ENCODE measurements around the gene PLEKHA3. TPM values are rescaled to one million over a fixed set of nuclear protein-coding genes. Genes with fewer than 3 reads are reported as not detected.

The PLEKHA3 gene
- total RNA-seq, 1 donor from 2014 or later, result 9.7 TPM

DNA sequence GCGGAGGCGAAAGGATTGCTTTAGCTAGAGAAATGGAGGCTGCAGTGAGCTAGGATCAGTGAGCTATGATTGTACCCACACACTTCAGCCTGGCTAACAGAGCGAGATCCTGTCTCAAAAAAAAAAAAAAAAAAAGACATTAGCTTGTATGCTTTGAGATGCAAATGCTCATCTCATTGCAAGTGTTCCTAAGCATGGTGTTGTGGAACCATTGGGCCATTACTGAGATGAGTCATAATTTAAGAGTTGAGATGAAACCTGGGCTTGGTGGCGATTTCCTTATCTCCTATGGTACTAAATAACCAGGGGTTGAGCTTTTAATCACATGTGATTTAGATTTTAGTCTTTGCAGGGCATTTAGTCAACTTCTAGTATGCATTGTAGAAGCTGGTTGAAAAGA is 2.2 kb downstream of the PLEKHA3 start:
- TF ChIP-seq, protein P1, sequence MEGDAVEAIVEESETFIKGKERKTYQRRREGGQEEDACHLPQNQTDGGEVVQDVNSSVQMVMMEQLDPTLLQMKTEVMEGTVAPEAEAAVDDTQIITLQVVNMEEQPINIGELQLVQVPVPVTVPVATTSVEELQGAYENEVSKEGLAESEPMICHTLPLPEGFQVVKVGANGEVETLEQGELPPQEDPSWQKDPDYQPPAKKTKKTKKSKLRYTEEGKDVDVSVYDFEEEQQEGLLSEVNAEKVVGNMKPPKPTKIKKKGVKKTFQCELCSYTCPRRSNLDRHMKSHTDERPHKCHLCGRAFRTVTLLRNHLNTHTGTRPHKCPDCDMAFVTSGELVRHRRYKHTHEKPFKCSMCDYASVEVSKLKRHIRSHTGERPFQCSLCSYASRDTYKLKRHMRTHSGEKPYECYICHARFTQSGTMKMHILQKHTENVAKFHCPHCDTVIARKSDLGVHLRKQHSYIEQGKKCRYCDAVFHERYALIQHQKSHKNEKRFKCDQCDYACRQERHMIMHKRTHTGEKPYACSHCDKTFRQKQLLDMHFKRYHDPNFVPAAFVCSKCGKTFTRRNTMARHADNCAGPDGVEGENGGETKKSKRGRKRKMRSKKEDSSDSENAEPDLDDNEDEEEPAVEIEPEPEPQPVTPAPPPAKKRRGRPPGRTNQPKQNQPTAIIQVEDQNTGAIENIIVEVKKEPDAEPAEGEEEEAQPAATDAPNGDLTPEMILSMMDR (IDR thresholded peaks at IDR 0.05; ENCODE audit: insufficient read depth, low read length, poor library complexity, severe bottlenecking), result no peak
- H3K4me3 ChIP-seq (ENCODE audit: low read depth, low read length), result no peak overlapping the region

DNA sequence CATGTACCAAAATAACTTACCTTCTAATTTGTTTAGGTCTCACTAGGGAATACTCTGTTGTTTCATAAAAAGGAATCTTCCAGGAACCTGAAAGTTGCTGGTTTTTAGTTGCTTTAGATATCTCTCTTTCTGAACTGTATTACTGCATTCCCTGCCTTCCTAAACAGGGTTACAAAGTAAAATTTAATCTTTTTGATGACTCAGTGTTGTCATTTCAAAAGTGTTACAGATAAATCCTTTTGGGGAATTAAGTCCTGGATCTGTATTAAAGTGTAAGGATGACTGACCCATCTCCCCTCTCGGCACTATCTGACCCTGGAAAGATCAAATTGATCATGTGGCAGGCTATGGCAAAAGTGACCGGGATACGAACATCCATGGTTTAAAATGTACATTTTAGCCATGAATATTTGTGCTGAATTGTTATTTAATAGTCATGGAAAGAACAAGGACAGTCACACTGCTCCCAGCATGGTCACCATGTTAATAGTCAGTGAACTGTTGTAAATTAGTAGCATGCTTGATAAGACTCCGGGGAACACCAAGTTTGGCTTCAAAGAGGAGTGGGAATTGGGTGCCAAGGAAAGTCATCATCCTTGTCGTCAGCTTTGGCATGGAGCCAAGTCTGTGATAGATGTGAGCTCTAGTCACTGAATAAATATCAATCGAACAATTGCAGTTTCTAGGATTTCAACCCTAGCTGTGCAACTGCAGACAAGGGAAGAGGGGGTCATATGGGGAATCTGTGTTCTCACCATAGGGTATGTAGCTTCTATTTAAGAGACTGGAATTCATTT is 4.2 kb downstream of the PLEKHA3 start:
- no peak for DNase-seq (ENCODE audit: low read depth)
- Histone ChIP-seq H3K27me3 (ENCODE audit: control insufficient read depth, insufficient read depth, low read length) (no peaks in the 10 kb centered on the region), H3K36me3 (ENCODE audit: control insufficient read depth, insufficient read depth, low read length) (no peaks in the 10 kb centered on the region), H3K4me3 (ENCODE audit: low read depth, low read length) (no peak overlapping the region)
- TF ChIP-seq, protein P1 (IDR thresholded peaks at IDR 0.05; ENCODE audit: insufficient read depth, low read length, poor library complexity, severe bottlenecking), result no peak

More for the DNA sequence above, 2.2 kb downstream of the PLEKHA3 start:
- H3K27me3 ChIP-seq (ENCODE audit: control insufficient read depth, insufficient read depth, low read length), result no peaks in the 10 kb centered on the region
- no peaks in the 10 kb centered on the region for H3K36me3 ChIP-seq (ENCODE audit: control insufficient read depth, insufficient read depth, low read length)
- DNase-seq (ENCODE audit: low read depth), result no peak

DNA sequence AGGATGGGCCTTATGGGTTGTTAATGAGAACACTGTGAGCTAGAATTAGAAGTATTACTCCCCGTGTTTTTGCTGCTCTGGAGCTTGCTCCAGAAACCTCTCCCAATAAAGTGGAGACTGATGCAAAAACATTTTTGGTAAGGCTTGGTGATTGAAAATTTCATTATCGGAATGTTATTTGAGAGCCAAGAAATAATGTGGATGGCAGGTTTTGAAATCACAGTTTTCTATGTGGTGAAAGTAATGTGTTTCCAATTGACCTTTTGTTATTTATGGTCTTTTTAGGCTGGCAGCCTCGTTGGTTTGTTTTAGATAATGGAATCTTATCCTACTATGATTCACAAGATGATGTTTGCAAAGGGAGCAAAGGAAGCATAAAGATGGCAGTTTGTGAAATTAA is 5.1 kb downstream of the PLEKHA3 start:
- no peaks in the 10 kb centered on the region for H3K27me3 ChIP-seq (ENCODE audit: control insufficient read depth, insufficient read depth, low read length)
- no peak for DNase-seq (ENCODE audit: low read depth)
- TF ChIP-seq, protein P1 (IDR thresholded peaks at IDR 0.05; ENCODE audit: insufficient read depth, low read length, poor library complexity, severe bottlenecking), result no peak
- H3K36me3 ChIP-seq (ENCODE audit: control insufficient read depth, insufficient read depth, low read length), result no peaks in the 10 kb centered on the region
- H3K4me3 ChIP-seq (ENCODE audit: low read depth, low read length), result no peak overlapping the region

DNA sequence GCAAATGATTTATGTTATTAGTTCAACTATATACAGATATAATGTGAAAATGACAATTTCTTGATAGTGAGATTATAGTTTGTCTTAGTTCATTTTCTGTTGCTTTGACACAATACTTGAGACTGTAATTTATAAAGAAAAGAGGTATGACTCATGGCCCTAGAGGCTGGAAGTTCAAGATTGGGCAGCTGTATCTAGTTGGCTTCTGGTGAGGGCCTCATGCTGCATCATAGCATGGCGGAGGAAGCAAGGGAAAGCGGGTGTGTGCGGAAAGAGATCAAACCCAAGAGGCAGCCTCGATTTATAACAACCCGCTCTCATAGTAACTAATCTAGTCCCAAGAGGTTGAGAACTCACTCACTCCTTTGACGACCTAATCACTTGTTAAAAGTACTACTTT is 11.4 kb downstream of the PLEKHA3 start:
- Histone ChIP-seq H3K36me3 (ENCODE audit: control insufficient read depth, insufficient read depth, low read length) (no peaks in the 10 kb centered on the region), H3K27me3 (ENCODE audit: control insufficient read depth, insufficient read depth, low read length) (no peaks in the 10 kb centered on the region), H3K4me3 (ENCODE audit: low read depth, low read length) (no peak overlapping the region)
- no peak for DNase-seq (ENCODE audit: low read depth)
- TF ChIP-seq, protein P1 (IDR thresholded peaks at IDR 0.05; ENCODE audit: insufficient read depth, low read length, poor library complexity, severe bottlenecking), result no peak

DNA sequence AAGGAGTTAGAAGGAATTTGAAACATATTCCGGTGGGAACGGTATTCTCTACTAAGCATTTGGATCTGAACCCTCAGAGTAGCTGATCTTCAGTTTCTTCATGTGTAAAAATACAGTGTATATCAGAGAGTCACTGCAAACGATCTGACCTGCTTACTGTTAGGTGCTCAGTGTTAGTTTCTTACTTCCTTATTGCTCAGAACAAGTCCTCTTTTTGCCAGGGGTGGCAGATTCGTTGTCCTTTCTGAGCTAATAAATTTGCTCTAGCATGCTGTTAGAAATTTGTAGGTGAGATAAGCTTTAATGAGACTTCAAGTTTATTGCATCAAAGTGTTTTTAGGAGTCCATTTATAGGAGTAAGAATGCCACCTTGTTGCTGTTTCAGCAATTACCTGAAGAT is 15.8 kb downstream of the PLEKHA3 start:
- TF ChIP-seq, protein P1 (IDR thresholded peaks at IDR 0.05; ENCODE audit: insufficient read depth, low read length, poor library complexity, severe bottlenecking), result no peak
- H3K4me3 ChIP-seq (ENCODE audit: low read depth, low read length), result no peak overlapping the region
- DNase-seq (ENCODE audit: low read depth), result no peak
- no peaks in the 10 kb centered on the region for H3K36me3 ChIP-seq (ENCODE audit: control insufficient read depth, insufficient read depth, low read length)
- H3K27me3 ChIP-seq (ENCODE audit: control insufficient read depth, insufficient read depth, low read length), result no peaks in the 10 kb centered on the region

DNA sequence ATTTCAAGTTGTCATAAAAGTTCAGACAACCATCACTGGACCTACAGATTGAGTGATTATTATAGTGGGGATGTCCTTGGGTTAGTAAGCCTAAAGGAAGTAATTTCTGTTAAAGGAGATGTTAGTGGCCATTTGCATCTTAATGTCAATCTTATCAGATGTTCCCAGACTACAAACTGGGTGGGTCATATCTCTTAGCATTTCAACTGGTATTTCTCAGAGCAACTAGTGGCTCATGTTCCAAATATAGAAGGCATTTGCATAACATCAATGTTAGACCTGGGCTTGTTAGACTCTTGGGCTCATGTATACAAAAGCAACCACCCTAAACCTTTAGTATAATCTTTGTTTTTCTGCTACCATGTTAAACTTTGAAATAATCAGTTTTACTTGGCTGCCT is 17.9 kb downstream of the PLEKHA3 start:
- no peaks in the 10 kb centered on the region for H3K27me3 ChIP-seq (ENCODE audit: control insufficient read depth, insufficient read depth, low read length)
- DNase-seq (ENCODE audit: low read depth), result no peak
- TF ChIP-seq, protein P1 (IDR thresholded peaks at IDR 0.05; ENCODE audit: insufficient read depth, low read length, poor library complexity, severe bottlenecking), result no peak
- H3K36me3 ChIP-seq (ENCODE audit: control insufficient read depth, insufficient read depth, low read length), result no peaks in the 10 kb centered on the region
- no peak overlapping the region for H3K4me3 ChIP-seq (ENCODE audit: low read depth, low read length)
